T-helper 1 cell treated with Interleukin-12 subunit alpha and Interleukin-12 subunit beta and Interleukin-4 antibody, amounts not matched to agents 30 μg/mL and 1 μg/mL, for 36 hours (primary cell): ENCODE results near the gene PCLO.
"Not testable (repeated sequence)": the region's sequence is repeated elsewhere in the genome, so short reads cannot be mapped to it uniquely, and the experiment has no call there.

Source experiments
- H3K27ac Mint-ChIP-seq: one replicate; pipeline ENCODE4 v1.8.0; 2021; ENCODE audit warnings: mild to moderate bottlenecking, mixed read lengths
- H3K27me3 Mint-ChIP-seq: one replicate; pipeline ENCODE4 v1.8.0; 2021; ENCODE audit warnings: low read depth, mixed read lengths
- H3K36me3 Mint-ChIP-seq: one replicate; pipeline ENCODE4 v1.8.0; 2021; ENCODE audit warnings: low read depth, mixed read lengths
- H3K4me1 Mint-ChIP-seq: one replicate; pipeline ENCODE4 v1.8.0; 2021; ENCODE audit warnings: low read depth, mixed read lengths
- H3K4me3 Mint-ChIP-seq: one replicate; pipeline ENCODE4 v1.8.0; 2021; ENCODE audit warnings: mild to moderate bottlenecking, moderate library complexity, mixed read lengths
- H3K9me3 Mint-ChIP-seq: one replicate; pipeline ENCODE4 v1.8.0; 2021; ENCODE audit warnings: mixed read lengths

Gene PCLO

DNA sequence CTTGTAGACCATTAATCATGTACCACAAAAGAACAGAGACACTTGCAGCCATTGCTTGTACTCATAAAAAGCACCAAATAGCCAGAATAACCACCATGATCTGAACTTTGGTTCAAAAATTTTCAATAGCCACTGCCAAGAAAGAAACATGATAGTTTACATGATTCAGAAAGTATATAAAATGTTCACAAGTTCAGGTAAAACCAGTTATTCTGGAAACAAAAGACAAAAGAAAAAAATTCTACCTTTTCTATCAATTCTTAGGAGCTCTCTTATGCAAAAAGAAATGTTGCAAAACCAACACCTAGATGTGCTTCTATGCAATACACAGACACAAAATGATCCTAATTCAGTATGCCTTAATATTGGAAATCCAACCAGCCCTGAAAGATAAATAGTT is 108.7 kb downstream of the PCLO start:
- Mint-ChIP-seq H3K4me1 (no peaks in the 10 kb centered on the region), H3K27me3 (no peaks in the 10 kb centered on the region), H3K36me3 (no peaks in the 10 kb centered on the region), H3K27ac (no peak overlapping the region), H3K4me3 (no peak overlapping the region), H3K9me3 (peaks cover 5% of the 10 kb centered on the region)

- H3K9me3 Mint-ChIP-seq: no peaks in the 10 kb centered on the region
- H3K36me3 Mint-ChIP-seq: no peaks in the 10 kb centered on the region
- no peaks in the 10 kb centered on the region for H3K27me3 Mint-ChIP-seq
- H3K27ac Mint-ChIP-seq: no peak overlapping the region
- no peak overlapping the region for H3K4me3 Mint-ChIP-seq
- H3K4me1 Mint-ChIP-seq: no peaks in the 10 kb centered on the region
Observed at GRCh38 chr7:83040484-83040883, 122.2 kb downstream of the PCLO start.

GRCh38 chr7:83038787-83039186 is 123.9 kb downstream of the PCLO start:
- Mint-ChIP-seq H3K4me1 (no peaks in the 10 kb centered on the region), H3K27ac (no peak overlapping the region), H3K27me3 (no peaks in the 10 kb centered on the region)

GRCh38 chr7:83036721-83037380 is 125.8 kb downstream of the PCLO start:
- Mint-ChIP-seq H3K4me1 (no peaks in the 10 kb centered on the region), H3K27ac (no peak overlapping the region), H3K4me3 (no peak overlapping the region), H3K27me3 (no peaks in the 10 kb centered on the region), H3K9me3 (no peaks in the 10 kb centered on the region), H3K36me3 (no peaks in the 10 kb centered on the region)

More at GRCh38 chr7:83038787-83039186, 123.9 kb downstream of the PCLO start:
- Mint-ChIP-seq H3K4me3 (no peak overlapping the region), H3K9me3 (no peaks in the 10 kb centered on the region), H3K36me3 (no peaks in the 10 kb centered on the region)

- no peaks in the 10 kb centered on the region for H3K9me3 Mint-ChIP-seq
- no peak overlapping the region for H3K27ac Mint-ChIP-seq
- no peaks in the 10 kb centered on the region for H3K27me3 Mint-ChIP-seq
- H3K36me3 Mint-ChIP-seq: no peaks in the 10 kb centered on the region
- no peaks in the 10 kb centered on the region for H3K4me1 Mint-ChIP-seq
- H3K4me3 Mint-ChIP-seq: no peak overlapping the region
Observed at GRCh38 chr7:83036130-83036529, 126.6 kb downstream of the PCLO start.

- Mint-ChIP-seq H3K36me3 (no peaks in the 10 kb centered on the region), H3K4me1 (no peaks in the 10 kb centered on the region), H3K4me3 (no peak overlapping the region), H3K27me3 (no peaks in the 10 kb centered on the region), H3K9me3 (no peaks in the 10 kb centered on the region), H3K27ac (no peak overlapping the region)
Observed at GRCh38 chr7:83032195-83032594, 130.5 kb downstream of the PCLO start.

GRCh38 chr7:83023817-83024665 is 138.6 kb downstream of the PCLO start:
- not testable (repeated sequence) for H3K27ac Mint-ChIP-seq, H3K4me1 Mint-ChIP-seq, H3K36me3 Mint-ChIP-seq, H3K9me3 Mint-ChIP-seq, H3K4me3 Mint-ChIP-seq, H3K27me3 Mint-ChIP-seq

DNA sequence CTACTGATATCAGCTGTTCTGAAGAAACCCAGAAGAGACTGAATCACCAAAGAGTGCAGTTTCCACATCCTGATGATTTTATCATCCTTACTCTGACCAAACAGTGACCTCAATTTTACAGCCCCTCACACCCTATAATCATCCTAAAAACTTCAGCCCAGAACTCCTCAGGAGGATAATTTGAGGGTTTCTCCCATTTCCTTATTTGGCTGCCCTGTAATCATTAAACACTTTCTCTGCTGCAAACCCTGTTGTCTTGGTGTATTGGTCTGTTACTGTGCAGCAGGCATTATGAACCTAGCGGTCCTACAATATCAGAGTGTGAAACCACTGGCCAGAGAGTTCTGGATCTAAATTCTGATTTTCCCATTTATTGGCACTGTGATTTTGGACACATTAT is 141.7 kb downstream of the PCLO start:
- Mint-ChIP-seq H3K36me3 (no peaks in the 10 kb centered on the region), H3K27me3 (no peaks in the 10 kb centered on the region), H3K4me1 (no peaks in the 10 kb centered on the region), H3K4me3 (no peak overlapping the region), H3K9me3 (peaks cover 9% of the 10 kb centered on the region), H3K27ac (no peak overlapping the region)

- Mint-ChIP-seq H3K36me3 (no peaks in the 10 kb centered on the region), H3K27ac (no peak overlapping the region), H3K27me3 (no peaks in the 10 kb centered on the region), H3K9me3 (peaks cover 9% of the 10 kb centered on the region), H3K4me1 (no peaks in the 10 kb centered on the region), H3K4me3 (no peak overlapping the region)
Observed at GRCh38 chr7:83020161-83020560, 142.5 kb downstream of the PCLO start.

- no peaks in the 10 kb centered on the region for H3K27me3 Mint-ChIP-seq
- no peaks in the 10 kb centered on the region for H3K36me3 Mint-ChIP-seq
- no peaks in the 10 kb centered on the region for H3K4me1 Mint-ChIP-seq
- H3K27ac Mint-ChIP-seq: no peak overlapping the region
- peaks cover 3% of the 10 kb centered on the region for H3K9me3 Mint-ChIP-seq
- H3K4me3 Mint-ChIP-seq: no peak overlapping the region
Observed at GRCh38 chr7:83015916-83016315, 146.8 kb downstream of the PCLO start.

DNA sequence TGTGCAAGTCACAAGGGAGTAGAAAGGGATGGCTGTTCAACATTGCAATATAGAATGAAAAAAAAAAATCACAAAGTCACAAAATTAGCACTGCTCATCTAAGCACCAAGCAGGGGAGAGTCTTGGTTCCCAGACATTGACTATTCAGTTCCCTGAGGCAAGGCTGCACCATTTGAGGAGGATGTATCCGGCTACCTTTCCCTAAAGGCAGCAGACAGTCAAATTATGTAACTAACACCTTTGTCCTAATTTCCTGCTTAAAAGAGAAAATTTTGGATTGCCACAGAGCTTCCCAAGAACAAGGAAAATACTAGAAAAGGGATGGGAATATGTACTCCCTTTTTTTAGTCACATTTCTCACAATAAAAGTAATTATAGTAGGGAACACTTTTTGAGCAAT is 148.1 kb downstream of the PCLO start:
- Mint-ChIP-seq H3K27me3 (no peaks in the 10 kb centered on the region), H3K4me1 (no peaks in the 10 kb centered on the region), H3K27ac (no peak overlapping the region), H3K36me3 (no peaks in the 10 kb centered on the region), H3K4me3 (no peak overlapping the region), H3K9me3 (peaks cover 2% of the 10 kb centered on the region)

- Mint-ChIP-seq H3K27me3 (no peaks in the 10 kb centered on the region), H3K36me3 (no peaks in the 10 kb centered on the region), H3K27ac (no peak overlapping the region), H3K4me1 (no peaks in the 10 kb centered on the region), H3K9me3 (no peaks in the 10 kb centered on the region), H3K4me3 (no peak overlapping the region)
Observed at GRCh38 chr7:83011954-83012353, 150.7 kb downstream of the PCLO start.

DNA sequence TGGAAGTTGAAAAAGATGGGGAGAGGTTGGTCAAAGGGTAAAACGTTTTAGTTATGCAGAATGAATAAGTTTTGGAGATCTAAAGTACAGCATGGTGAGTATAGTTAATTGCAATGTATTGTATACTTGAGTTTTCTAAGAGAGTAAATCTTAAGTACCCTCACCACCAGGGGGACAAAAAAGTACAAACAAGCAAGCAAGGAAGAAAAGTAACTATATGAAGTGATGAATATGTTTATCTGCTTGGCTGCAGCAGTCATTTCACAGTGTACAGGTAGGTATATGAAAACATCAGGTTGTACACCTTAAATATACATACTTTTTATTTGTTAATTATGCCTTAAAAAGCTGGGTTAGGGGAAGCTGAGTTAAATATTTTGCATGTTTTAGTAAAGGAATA is 157.3 kb downstream of the PCLO start:
- H3K36me3 Mint-ChIP-seq: no peaks in the 10 kb centered on the region
- H3K27me3 Mint-ChIP-seq: no peaks in the 10 kb centered on the region
- H3K4me1 Mint-ChIP-seq: no peaks in the 10 kb centered on the region
- H3K9me3 Mint-ChIP-seq: no peaks in the 10 kb centered on the region
- H3K27ac Mint-ChIP-seq: no peak overlapping the region
- H3K4me3 Mint-ChIP-seq: no peak overlapping the region

DNA sequence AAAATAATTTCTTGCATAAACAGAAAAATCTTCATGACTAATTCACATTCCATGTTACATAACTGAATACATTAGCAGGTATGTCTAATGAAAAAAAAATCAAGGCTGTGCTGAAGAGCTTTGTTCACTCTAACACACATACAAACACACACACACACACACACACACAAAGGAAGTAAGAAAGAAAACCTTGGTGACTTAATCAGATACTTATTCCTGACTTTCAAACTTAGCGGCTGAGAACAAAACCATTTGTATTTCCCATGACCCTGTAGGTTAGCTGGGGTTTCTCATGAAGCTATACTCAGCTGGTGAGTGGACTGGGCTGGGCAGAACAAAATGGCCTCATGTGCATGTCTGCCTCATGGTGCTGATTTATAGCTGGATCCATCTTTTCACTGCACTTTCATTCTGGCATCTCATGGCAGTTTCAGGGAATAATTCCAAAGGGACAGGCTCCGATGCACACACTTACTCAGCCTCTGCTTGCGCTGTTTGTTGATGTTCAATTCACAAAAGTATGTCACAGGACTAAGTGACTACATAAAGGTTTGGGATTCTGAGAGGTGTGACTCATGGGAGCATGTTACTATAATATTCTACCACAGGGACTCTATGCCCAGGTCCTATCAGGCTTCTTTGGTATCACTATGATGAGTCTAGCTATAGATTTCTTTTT is 161.2 kb downstream of the PCLO start:
- Mint-ChIP-seq H3K27ac (no peak overlapping the region), H3K36me3 (no peaks in the 10 kb centered on the region), H3K4me3 (no peak overlapping the region), H3K9me3 (peaks cover 1% of the 10 kb centered on the region), H3K27me3 (no peaks in the 10 kb centered on the region), H3K4me1 (no peaks in the 10 kb centered on the region)

DNA sequence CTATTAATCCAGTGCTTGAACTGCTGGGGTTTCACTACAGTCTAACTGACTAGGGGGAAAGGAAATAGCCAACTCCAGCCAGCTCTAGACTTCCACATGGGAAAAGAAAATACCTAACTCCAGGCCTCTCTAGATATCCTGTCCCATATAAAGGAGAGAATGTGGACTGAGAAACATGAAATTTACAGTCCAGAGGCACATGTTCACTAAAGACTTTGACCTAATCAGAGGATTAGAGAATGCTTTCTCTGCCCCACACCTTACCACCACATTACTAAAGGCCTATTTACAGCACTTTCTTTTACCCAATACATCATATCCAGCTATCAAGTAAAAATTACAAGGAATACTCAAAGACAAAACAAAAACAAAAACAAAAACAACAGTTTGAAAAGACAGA is 164.2 kb downstream of the PCLO start:
- Mint-ChIP-seq H3K4me3 (no peak overlapping the region), H3K27me3 (no peaks in the 10 kb centered on the region), H3K9me3 (peaks cover 3% of the 10 kb centered on the region), H3K4me1 (no peaks in the 10 kb centered on the region), H3K27ac (no peak overlapping the region), H3K36me3 (no peaks in the 10 kb centered on the region)
